ENCODE data around the gene KCNK2.

The KCNK2 gene

DNA sequence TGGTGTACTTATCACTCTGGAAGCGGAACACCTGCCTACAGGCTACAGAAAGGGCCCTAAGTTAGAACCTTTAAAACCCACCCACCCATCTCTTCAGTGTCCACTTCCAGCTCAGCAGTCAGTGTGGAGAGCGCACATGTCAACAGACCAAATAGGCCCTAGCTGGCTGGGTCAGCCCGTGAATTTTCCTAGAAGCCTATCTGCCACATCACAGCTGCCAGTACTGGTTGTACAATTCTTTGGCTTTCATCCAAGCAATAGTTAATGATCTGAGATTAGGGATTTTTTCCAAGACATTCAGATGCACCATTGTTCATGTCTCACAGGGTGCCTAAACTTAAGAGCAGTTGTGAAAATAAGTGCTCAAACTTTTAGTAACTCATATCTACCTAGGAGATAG lies 197.1 kb downstream of the KCNK2 start:
- ATAC-seq (replicated peaks; ENCODE audit: extremely low read depth, poor library complexity, severe bottlenecking), result no peak
- no peaks in the 10 kb centered on the region for H3K4me1 Mint-ChIP-seq
- H3K4me3 Mint-ChIP-seq, result no peak overlapping the region
- H3K27ac Mint-ChIP-seq (ENCODE audit: low read depth), result no peak overlapping the region
- peaks cover 2% of the 10 kb centered on the region for H3K36me3 Mint-ChIP-seq (ENCODE audit: insufficient read depth)
- H3K27me3 Mint-ChIP-seq, result no peaks in the 10 kb centered on the region
- peaks cover 3% of the 10 kb centered on the region for H3K9me3 Mint-ChIP-seq
- no peak for DNase-seq (ENCODE audit: low spot score in 2 of 2)

DNA sequence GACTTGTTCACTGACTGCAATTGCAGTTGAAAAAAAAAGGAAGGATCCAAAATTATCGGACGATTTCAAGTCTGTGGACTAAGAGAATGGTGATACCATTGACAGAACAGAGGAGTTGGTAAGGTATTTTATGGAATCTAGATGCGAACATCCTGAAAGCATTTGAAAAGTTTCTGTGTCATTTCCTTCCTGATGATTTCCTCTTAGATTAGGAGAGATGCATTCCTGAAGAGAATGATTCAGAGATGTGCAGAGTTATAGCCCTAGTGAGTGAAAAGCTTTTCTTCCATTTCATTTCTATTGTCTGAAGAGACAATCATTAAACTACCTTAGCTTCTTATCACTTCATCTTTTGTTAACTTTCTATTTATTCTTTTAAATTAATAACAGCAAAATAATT lies 200.0 kb downstream of the KCNK2 start:
- Mint-ChIP-seq H3K27ac (ENCODE audit: low read depth) (no peak overlapping the region), H3K36me3 (ENCODE audit: insufficient read depth) (peaks cover 2% of the 10 kb centered on the region), H3K27me3 (no peaks in the 10 kb centered on the region), H3K4me3 (no peak overlapping the region), H3K9me3 (no peaks in the 10 kb centered on the region), H3K4me1 (no peaks in the 10 kb centered on the region)
- ATAC-seq (replicated peaks; ENCODE audit: extremely low read depth, poor library complexity, severe bottlenecking) (no peak), DNase-seq (ENCODE audit: low spot score in 2 of 2) (no peak)

DNA sequence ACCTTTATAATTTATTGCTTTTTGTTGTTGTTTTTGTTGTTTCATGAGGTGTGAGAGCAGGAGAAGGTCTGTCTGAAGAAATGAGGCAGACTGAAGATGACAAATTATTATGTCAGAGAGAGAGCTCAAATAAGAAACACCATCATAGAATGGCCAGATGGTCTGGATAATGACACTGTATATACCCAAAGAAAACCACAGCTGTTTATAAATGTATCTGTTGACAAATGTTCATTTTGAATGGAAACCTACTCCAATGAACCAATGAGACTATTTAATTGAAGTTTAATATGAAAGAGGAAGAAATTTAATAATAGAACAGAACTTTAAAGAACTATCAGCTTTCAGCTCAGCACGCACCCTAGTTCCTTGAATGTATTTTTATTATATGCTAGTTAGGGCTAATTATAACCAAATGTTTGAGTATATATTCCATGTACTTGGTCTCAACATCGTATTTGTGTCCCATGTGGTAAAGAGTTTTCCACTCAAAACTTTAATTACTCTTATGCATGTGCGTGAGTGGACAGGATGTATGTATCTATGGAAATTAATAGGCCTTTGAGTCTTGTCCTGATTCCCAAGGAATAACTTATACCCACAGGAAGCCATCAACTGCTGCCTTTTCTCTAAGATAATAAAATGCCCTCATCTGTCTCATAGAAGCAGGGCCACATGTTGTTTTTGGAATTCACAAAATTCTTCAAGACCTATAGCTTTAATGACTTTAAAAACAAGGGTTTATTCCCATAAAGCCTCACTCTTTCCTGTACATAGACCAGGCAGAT lies 202.7 kb downstream of the KCNK2 start:
- DNase-seq (ENCODE audit: low spot score in 2 of 2), result no peak
- Mint-ChIP-seq H3K4me3 (no peak overlapping the region), H3K4me1 (no peaks in the 10 kb centered on the region), H3K36me3 (ENCODE audit: insufficient read depth) (peaks cover 2% of the 10 kb centered on the region), H3K27ac (ENCODE audit: low read depth) (no peak overlapping the region), H3K9me3 (peaks cover 11% of the 10 kb centered on the region), H3K27me3 (no peaks in the 10 kb centered on the region)
- ATAC-seq (replicated peaks; ENCODE audit: extremely low read depth, poor library complexity, severe bottlenecking), result no peak

All from central memory CD8-positive, alpha-beta T cell (primary cell).